ENCODE results near the gene LRP1B.
A peak's percentile ranks its signal among the peaks of the same experiment; 100 is the strongest.

Gene LRP1B

GRCh38 chr2:141959941-141960340, 170.9 kb downstream of the LRP1B start:
- DNase-seq: no peak

DNA sequence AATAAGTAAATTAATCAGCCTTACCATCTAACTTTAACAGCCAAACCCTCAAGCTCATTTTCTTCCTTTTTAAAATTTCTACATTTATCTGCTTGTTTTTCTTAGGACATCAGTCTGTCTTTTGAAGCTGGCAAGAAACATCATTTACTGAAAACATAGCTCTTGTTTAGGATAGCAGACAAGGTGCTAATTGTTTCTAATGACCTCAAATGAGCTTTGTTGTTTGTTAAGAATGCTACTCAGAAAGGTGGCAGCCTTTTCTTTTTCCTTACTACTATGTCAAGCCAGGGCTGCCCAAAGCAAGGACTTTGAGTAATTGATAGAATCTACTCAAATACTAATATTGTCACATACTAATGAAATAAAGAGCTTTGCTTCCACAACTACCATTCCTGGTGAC, 171.8 kb downstream of the LRP1B start:
- no peak for DNase-seq

DNA sequence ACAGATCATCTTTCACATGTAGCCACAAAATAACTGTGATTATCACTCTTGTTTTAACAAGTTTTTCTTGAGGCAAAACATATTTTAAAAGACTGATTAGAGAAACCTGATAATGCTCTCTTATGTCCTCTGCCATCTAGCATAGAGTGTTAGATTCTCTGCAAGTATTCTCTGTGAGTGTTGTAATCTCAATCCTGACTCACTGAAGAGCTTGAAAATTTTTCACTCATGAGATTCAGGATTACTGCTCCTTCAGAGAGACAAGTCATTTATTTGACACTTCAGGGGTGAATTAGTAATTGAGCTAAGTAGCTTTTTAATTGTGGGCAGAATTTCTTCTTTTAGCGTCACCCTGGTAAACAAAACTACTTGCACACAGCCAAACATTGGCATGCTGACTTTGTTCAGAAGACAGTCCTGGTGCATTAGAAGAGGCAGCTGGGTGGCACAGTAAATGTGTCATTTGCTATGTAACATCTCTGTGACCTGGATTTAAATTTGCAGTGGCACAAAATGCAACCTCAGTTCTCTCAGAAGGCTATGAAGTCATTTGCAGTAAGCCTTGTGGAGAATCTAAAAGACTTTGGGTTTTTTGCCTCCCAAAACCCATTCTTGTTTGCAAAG, 172.9 kb downstream of the LRP1B start:
- peak in 3 of 58 donors; percentile 3 to 32 (median 4) for DNase-seq

- DNase-seq: no peak
Measured at GRCh38 chr2:141957321-141957720, 173.5 kb downstream of the LRP1B start.

DNA sequence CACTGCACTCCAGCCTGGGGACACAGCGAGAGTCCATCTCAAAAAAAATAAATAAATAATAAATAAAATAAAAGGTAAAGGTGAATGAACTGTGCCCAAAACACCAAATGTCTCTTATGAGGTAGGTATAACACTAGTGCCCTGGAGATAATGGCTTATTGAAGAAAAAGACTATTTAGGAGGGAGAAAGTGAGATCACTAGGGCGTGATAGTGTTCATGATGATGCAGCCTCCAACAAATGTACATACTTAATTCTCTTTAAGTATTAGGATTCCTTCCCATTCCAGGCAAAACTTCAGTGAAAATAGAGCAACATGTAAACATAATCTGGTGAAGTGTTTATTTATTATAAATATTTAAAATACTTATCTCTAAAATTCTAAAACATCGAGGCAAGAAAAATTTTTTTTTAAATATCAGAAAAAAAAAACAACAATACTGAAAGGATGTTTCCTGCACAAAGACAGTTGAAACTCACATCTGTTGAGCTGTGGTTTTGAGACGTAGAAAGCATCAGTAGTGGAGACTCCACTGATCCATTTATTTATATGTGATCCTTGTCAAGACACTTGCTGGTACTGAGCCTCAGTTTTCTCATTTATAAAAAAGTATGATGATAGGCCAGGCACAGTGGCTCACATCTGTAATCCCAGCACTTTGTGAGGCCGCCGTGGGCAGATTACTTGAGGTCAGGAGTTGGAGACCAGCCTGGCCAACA, 183.3 kb downstream of the LRP1B start:
- no peak for DNase-seq

- DNase-seq: no peak
Measured at GRCh38 chr2:141946016-141946415, 184.8 kb downstream of the LRP1B start.

GRCh38 chr2:141943918-141944317, 186.9 kb downstream of the LRP1B start:
- DNase-seq: no peak

- no peak for DNase-seq
Measured at GRCh38 chr2:141942006-141942789, 188.6 kb downstream of the LRP1B start.

GRCh38 chr2:141941210-141941714, 189.6 kb downstream of the LRP1B start:
- no peak for DNase-seq

GRCh38 chr2:141940709-141941108, 190.1 kb downstream of the LRP1B start:
- DNase-seq: no peak

- DNase-seq: no peak
Measured at GRCh38 chr2:141933226-141933625, 197.6 kb downstream of the LRP1B start.

- DNase-seq: no peak
Measured at GRCh38 chr2:141932261-141932660, 198.6 kb downstream of the LRP1B start.

DNA sequence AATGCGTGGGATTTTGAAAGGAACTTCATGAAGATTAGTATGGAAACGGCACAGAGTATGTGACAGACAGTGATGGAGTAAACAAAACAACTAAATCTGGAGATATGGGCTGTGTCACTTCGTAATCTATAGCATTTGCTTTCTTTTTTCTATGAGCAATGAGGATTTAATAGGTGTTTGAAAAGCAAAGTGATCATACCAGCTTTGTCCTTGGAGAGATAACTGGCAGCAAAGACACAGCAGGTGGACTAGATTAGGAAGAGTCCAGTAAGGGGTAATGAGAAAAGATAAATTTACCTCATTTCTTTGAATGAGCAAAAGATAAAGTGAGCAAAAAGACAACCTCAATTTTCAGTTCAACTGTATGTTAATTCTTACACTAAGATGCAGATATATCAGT, 199.0 kb downstream of the LRP1B start:
- no peak for DNase-seq

DNA sequence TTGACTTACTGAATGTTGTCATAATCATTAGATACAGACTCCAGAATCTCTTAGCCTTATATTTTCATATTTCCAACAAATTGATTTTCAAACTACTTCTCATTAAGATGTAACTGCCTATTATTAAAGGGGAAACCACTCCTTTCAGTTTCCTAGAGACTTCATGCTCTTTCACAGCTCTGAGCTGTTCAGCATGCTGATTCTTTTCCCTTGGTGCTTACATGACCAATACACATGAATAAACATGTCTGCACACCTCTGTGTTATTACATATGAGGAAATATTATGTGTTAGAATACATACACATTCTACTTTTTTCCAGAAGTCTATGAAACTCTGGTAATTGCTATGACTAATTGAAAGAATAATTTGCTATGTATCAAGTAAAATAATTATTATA, 200.0 kb downstream of the LRP1B start:
- no peak for DNase-seq

DNA sequence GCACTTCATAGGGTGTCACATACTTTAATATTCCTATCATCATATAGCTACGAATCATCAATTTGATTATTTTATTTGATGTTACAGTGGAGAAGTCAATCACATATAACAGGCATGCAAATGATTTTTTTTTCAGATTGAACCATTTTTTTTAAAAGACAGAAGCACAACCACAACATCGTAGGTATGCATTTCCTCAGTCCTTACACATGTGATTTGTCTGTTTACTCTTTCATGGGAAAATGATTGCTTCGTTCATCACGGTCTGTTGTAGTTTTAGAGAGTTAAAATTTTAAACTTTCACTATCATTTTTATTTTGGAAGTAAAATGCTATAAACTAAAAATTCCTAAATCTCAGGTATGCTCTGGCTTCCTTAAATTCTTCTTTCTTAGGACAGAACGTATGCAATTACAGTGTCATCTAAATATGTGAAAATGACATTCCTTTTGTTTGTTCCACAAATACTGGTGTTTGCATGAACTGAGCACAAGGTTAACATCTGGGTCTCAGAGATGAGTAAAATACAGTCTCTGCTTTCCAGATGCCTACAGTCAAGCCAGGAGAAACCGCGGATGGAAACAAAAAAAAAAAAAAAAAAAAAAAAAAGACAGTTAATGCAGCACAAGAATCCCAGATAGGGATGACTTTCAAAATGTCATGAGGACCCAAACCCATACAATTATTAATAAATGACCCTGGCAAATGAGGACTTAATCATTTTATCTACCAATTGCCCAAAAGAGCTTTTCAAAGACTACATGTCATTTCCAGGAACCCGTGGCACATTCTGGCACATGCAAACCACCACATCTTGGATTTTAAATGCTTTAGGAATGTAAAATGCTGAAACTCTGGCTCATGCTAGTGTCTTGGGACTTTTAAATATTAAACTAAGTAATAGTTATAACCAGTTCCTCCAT, 201.2 kb downstream of the LRP1B start:
- no peak for DNase-seq

DNA sequence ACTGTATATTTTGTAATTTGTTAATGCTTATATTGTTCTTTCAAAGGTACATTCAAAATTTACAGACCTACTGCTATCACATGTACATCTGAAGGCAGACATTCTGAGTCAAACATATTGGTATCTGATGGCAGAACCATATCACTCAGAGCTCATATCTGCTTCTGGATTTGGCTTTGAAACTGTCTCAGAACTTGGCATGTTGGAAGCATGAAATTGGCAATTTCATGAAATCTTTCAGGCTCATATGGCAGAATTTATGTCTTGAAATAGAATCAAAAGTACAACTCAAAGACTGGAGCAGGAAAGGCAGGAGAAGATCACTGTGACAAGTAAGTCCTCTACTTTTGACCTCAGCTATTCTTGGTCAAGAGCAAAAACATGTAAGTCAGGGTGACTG, 202.3 kb downstream of the LRP1B start:
- no peak for DNase-seq

DNA sequence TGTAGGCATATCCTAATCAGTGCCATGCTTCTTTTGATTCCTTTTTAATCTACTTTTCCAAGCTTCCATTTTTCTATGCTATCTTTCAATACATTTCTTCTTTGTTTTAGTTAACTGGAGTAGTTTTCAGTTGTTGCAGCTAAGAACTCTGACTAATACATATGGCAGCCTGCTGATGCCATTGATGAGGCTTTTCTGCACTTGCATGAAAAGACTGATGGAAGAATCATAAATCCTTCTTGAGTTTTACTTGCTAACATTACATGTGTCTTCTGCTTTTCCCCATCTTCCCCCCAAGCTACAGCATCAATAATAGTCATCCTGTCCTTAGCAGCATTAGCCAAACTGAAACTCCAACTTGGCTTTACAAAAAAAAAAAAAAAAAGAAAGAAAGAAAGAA, 203.3 kb downstream of the LRP1B start:
- DNase-seq: no peak

DNA sequence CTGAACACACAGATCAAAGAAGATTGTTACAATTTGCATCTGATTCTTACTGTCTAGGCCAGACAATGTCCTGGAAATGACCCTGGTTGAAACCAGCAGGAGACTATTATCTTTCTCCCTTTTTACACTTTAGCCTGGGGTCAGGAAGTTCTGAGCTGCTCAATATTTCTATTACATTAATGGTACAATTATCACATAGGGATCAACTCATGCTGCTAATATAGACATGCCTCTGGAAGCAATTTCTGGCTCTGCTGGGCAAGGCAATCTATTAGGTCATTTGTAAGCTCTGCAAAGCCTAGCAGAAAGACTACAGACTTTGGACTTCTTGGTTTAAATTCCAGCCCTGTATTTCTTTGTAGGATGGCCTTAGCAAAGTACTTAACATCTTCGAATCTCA, 205.3 kb downstream of the LRP1B start:
- DNase-seq: no peak

DNA sequence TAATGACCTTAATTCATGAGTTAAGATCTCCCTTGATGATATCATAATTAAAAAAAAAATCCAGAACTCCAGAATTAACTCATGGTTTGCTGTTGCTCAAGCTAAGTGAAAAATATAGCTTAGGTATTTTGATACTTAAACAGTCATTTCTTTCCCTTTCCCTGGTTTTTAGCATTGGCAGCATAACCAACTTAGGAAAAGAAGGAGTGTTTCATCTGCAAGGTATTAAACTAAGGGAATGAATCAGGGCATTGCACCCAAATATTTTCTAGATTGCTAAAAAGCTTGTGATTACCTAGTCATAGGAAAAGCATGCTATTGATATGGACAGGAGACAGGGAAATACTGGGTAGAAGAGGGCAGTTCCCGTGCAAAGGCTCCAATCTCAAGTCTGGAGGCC, 207.2 kb downstream of the LRP1B start:
- no peak for DNase-seq

GRCh38 chr2:141911485-141912066, 219.2 kb downstream of the LRP1B start:
- DNase-seq: peak in 1 of 58 donors; percentile 11

GRCh38 chr2:141906678-141907077, 224.1 kb downstream of the LRP1B start:
- DNase-seq: no peak

Measured in anterior cingulate cortex (tissue), 58 donors.